Lower leg skin (tissue), 3 donors: ENCODE measurements around the gene IL1RL1.

Experiments used
- POLR2A ChIP-seq, 2 donors: fragments of 450-650 bp; IDR thresholded peaks; one replicate each; pipeline ENCODE4 v1.6.1; 2016 to 2017; ENCODE audit warnings: antibody characterized with exemption in 2 of 2, mild to moderate bottlenecking in 1 of 2, moderate library complexity in 1 of 2
- TF ChIP-seq, protein P1 (sequence below), 3 donors: fragments of 450-650 bp; IDR thresholded peaks; one replicate each; pipeline ENCODE4 v1.5.1; 2016; ENCODE audit warnings: antibody characterized with exemption in 3 of 3, mild to moderate bottlenecking in 3 of 3, moderate library complexity in 2 of 3

- TF ChIP-seq, protein P1, sequence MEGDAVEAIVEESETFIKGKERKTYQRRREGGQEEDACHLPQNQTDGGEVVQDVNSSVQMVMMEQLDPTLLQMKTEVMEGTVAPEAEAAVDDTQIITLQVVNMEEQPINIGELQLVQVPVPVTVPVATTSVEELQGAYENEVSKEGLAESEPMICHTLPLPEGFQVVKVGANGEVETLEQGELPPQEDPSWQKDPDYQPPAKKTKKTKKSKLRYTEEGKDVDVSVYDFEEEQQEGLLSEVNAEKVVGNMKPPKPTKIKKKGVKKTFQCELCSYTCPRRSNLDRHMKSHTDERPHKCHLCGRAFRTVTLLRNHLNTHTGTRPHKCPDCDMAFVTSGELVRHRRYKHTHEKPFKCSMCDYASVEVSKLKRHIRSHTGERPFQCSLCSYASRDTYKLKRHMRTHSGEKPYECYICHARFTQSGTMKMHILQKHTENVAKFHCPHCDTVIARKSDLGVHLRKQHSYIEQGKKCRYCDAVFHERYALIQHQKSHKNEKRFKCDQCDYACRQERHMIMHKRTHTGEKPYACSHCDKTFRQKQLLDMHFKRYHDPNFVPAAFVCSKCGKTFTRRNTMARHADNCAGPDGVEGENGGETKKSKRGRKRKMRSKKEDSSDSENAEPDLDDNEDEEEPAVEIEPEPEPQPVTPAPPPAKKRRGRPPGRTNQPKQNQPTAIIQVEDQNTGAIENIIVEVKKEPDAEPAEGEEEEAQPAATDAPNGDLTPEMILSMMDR (IDR thresholded peaks at IDR 0.05): no peak
- TF ChIP-seq POLR2A (IDR thresholded peaks at IDR 0.05): no peak
Observed at GRCh38 chr2:102285368-102285767, 26.0 kb upstream of the IL1RL1 start.
